GM18858 (cell line): ENCODE data around the gene ACTA1.
"Not testable (repeated sequence)": the region's sequence is repeated elsewhere in the genome, so short reads cannot be mapped to it uniquely, and the experiment has no call there.

Source experiments
- ATAC-seq: cut with Tn5 transposase; IDR thresholded peaks from one replicate; pipeline ENCODE4 v1.9.1; 2021; ENCODE audit not compliant: unreplicated experiment

The ACTA1 gene

DNA sequence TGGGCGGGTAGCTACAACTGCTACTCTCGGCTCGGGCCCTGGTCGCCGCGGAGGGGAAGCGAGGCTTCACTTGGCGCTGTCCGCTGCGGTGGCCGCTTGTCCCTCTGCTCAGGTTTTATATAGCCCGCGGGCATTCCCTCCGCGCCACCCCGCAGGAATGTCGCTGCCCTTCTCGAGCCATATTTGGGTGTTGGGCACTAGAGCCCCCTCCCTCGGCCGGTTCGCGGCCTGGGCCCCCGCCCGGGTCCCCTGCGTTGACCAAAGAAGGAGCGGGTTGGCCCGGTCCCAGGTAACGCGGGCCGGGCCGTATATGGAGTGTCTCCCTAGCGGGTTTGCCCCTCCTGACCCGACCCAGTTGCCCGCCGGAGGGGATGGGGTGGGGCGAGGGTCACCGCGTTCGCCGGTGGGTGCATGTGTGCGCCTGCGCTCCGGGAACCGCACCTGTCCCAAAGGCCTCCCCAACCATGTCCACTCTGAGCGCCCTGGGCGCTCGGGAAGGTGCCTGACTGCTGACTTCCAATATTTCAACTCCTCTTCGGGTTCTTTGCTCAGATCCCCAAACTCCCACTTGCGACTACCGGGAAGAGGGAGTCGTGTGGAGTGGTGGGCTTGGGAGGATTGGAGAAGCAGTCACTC, at the start of gene ACTA1:
Gene ACTA1, minus strand, starts transcription at position 90 of the 636 bp plus-strand sequence. CDS start 979 bp downstream, outside the sequence.
- ATAC-seq: no peak

GRCh38 chr1:229482511-229482910, 48.6 kb upstream of the ACTA1 start:
- ATAC-seq: no peak

DNA sequence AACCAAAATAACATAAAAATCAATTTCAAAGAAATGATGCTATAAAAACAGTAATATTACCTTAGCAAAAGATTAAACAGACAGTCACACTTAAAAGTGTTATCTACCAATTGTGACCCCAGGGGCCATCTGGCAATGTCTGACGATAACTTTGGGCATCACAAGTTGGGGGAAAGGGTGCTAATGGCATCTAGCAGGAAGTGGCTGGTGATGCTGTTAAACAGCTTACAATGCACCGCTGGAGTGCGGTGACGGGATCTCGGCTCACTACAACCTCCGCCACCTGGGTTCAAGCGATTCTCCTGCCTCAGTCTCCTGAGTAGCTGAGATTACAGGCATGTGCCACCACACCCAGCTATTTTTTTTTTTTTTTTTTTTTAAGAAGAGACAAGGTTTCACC, 46.6 kb upstream of the ACTA1 start:
- no peak for ATAC-seq

DNA sequence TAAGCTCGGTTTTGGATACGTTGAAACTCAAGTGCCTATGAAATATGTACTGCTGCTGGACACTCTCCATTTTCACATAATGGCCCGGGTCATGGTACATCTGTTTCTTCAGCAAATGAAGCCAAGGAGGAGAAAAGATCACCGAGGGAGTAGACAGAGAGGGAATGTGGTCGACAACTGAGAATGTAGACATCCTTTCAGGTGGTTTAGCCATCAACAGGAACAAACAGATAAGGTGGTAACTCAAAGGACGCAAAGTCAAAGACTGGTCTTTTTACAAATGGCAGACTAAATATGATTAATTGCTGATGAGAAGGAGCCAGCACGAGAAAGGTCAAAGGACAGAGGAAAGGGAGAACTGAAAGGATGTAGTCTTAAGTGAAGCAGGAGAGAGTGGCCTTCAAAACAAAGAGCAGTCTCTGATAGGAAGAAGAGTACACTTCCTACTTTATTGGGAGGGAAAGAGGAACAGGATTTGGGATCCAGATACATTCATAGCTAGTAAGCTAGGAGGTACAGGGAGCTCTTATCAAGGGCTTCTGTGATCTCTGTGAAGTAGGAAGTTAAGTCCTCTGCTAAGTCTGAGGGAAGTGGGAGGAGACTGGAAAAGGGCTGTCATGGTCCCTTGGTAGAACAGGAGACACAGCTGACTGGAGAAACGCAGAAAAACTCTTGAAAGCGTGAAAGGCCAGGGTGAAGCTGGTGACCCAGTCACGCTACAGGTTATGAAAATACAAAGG, 45.9 kb upstream of the ACTA1 start:
- ATAC-seq: peak; percentile 72

DNA sequence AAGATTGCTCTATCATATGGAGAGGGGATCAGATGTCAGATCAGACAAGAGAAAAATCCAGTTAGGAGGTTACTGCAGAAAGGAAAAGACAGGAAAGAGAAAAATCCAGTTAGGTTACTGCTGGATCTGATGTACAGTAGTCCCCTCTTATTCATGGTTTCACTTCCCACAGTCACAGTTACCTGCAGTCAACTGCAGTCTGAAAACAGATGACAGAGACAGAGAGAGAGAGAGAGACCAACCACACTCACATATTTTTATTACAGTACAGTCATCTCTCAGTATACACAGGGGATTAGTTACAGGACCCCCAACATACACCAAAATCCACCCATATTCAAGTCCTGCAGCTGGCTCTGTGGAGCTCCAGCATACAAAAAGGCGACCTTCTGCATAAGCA, 45.0 kb upstream of the ACTA1 start:
- ATAC-seq: peak; percentile 79

- ATAC-seq: not testable (repeated sequence)
Measured at GRCh38 chr1:229475859-229476258, 42.0 kb upstream of the ACTA1 start.

DNA sequence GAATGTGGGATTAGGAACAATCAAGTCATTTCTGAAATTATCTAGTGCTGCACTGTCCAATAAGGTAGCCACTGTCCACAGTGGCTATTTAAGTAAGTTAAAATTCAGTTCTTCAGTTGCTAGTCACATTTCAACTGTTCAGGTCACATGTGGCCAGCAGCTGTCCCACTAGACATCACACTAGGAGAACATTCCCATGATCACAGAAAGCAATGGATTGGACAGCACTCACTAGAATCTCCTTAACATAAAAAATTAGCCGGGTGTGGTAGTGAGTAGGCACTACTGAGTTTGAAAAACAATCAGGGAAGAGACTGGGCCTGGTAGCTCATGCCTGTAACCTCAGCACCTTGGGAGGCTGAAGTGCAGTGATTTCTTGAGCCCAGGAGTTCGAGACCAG, 40.6 kb upstream of the ACTA1 start:
- no peak for ATAC-seq

DNA sequence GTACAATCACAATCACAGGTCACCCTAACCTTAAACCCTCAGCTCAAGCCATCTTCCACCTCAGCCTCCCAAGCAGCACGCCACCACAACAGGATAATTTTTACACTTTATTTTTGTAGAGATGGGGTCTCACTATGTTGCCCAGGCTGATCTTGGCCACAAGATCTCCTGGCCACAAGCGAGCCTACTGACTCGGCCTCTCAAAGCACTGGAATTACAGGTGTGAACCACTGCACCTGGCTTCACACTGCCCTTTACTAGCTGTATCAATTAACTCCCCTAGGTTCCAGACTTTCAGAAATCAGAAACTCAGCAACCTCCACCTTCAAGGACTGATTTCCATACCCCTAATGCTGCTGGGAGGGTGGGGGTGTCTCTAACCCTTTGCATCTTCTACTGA, 37.3 kb upstream of the ACTA1 start:
- ATAC-seq: no peak

DNA sequence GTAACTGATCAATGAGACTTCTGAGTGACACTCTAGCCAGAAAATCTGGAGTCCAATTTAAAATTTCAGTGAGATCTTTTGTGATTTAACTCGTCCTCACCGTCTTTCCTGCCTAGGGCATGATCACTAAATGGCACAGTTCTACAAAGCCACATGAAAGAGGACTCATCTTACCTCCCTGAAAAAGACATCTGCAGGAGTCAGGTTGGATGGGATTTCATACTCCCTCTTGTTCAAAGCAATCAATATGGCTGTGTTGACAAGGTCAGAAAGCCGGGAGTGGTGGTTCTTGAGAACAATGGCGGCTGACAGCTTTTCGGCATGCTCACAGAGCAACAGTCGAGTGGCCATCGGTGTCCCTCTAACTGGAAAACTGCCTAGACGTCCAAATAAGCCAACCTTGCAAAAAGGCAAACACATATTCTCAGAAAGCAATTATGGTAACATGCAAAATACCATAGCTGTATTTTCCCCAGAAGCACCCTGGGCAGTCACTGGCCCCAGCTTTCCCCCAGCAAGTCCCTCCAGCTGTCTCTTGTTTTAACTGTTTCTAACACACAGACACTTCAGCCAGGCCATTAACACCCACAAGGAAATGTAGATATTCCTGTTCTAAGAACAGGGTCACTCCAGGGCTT, 36.6 kb upstream of the ACTA1 start:
- ATAC-seq: no peak

DNA sequence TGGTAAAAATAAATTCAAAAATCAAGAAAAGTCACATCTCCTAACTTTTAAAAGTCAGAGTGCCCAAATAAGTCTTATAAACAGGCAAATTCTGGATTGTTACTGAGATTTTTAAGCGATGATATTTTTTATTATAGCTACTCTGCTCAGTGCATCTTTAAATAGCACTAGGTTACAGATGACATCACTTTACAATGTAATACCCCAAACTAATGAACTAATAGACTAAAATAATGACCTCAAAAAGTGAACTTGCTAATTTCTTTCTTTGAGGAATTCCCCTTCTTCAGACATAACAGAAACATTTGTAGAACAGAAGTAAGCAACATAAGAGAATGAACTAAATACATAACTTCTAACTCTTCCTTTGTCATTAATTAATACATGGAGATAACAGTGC, 33.0 kb upstream of the ACTA1 start:
- no peak for ATAC-seq

DNA sequence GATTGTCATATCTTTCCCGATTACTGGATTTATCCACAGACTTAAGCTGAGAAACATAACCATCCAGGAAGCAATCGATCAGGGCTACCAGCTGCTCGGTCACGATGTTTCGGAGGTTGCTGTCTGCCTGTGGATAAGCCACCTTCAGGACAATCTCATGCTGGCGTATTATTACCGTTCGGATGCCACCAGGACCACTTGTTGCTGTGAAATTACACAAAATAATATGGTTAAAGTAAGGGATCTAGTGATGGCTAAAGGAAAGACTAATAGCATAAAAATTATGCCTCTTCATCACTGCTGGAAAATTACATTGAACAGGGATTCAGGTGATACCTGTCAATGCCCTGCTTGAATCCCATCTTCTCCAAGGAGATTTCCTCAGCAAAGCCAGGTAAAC, 30.8 kb upstream of the ACTA1 start:
- no peak for ATAC-seq

DNA sequence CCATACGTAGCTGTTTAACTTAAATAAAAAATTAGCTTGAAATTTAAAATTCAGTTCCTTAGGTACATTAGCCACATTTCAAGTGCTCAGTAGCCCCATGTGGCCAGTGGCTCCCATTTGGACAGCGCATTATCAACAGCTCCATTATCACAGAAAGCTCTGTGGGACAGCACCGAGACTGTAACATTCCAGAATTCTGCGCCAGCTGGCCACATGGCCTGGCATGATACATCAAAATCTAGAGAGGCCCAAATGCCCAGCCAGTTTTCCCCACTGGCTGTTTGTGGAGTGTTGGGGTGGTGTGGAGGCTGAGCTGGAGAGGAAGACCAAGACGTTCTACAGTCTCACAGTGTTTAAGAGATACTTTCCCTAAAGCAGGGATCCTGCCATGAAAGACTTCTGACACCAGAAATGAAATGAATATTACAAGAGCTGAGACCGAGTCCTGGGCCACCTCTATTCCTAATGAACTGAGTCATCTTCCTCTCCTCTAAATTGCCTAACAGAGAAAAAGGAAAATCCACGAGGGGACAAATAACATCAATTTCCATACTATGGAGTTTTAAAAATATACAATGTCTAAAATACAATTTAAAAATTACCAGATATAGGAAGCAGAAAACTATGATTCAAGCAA, 27.3 kb upstream of the ACTA1 start:
- ATAC-seq: no peak

DNA sequence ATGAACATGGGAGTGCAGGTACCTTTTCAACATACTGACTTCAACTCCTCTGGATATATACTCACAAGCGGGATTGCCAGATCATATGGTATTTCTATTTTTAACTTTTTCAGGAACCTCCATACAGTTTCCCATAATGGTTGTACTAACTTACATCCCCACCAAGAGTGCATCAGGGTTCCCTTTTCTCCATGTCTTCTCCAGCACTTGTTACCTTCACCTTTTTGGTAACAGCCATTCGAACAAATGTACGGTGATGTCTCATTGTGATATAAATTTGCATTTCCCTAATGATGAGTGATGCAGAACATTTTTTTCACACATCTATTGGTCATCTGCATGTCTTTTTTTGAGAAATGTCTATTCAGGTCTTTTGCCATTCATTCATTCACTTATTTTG, 25.9 kb upstream of the ACTA1 start:
- no peak for ATAC-seq

DNA sequence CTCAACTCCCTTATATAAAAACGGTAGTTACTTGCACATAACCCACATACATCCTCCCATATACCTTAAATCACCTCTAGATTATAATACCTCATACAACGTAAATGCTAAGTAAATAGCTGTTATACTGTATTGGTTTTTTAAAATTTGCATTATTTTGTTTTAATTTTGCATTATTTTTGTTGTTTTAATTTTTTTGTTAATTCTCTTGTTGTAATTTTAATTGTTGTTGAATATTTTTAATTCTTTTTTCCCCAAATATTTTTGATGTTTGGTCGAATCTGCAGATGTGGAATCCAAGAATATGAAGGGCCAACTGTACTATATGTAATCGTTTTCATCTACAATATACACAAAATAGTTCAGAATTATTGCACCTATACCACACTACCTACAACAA, 23.5 kb upstream of the ACTA1 start:
- ATAC-seq: no peak

GRCh38 chr1:229456016-229456415, 22.1 kb upstream of the ACTA1 start:
- no peak for ATAC-seq

GRCh38 chr1:229454056-229454455, 20.2 kb upstream of the ACTA1 start:
- no peak for ATAC-seq

GRCh38 chr1:229452956-229453801, 19.3 kb upstream of the ACTA1 start:
- no peak for ATAC-seq

- no peak for ATAC-seq
Measured at GRCh38 chr1:229448845-229449244, 15.0 kb upstream of the ACTA1 start.

DNA sequence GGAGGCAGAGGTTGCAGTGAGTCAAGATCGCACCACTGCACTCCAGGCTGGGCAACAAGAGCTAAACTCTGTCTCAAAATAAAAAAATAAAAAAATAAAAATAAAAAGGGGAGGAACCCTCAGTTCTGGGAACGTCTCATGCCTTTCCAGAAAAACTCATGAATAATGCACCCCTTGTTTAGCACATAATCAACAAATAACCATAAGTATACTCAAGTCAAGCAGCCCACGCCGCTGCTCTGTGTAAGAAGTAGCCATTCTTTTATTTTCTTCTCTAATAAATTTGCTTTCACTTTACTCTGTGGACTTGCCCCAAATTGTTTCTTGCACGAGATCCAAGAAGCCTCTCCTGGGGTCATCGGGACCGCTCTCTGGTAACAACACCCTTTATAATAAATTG, 14.5 kb upstream of the ACTA1 start:
- no peak for ATAC-seq

- no peak for ATAC-seq
Measured at GRCh38 chr1:229447809-229448252, 13.9 kb upstream of the ACTA1 start.

DNA sequence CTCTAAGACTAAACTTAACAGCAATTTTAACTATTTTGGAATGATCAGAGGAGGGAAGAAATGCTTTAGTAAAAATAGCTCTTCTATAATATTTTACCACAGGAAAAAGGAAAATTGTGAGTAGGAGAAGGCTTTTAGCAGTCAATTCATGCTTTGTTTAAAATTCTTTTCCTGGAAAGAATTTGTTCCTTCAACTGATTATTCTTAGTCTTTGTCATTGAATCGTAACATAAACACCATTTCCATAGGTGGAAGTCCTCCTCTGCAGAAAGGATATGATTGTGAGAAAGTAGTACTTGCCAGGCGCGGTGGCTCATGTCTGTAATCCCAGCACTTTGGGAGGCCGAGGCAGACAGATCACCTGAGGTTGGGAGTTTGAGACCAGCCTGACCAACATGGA, 11.9 kb upstream of the ACTA1 start:
- no peak for ATAC-seq
